GM18499 (cell line): ENCODE results near the gene MPP1.
A peak's percentile ranks its signal among the peaks of the same experiment; 100 is the strongest.
"Not testable (repeated sequence)": the region's sequence is repeated elsewhere in the genome, so short reads cannot be mapped to it uniquely, and the experiment has no call there.

Source experiments
- ATAC-seq: cut with Tn5 transposase; IDR thresholded peaks from one replicate; pipeline ENCODE4 v1.9.1; 2021; ENCODE audit warnings: moderate number of reproducible peaks; ENCODE audit not compliant: insufficient read depth, unreplicated experiment

The MPP1 gene

GRCh38 chrX:154804957-154805695 lies at the start of gene MPP1:
TSS of gene MPP1 (minus strand) at chrX:154805485. CDS start at chrX:154805373, 112 bp downstream.
- ATAC-seq: no peak

GRCh38 chrX:154850957-154851611 lies 45.8 kb upstream of the MPP1 start:
- ATAC-seq: no peak

DNA sequence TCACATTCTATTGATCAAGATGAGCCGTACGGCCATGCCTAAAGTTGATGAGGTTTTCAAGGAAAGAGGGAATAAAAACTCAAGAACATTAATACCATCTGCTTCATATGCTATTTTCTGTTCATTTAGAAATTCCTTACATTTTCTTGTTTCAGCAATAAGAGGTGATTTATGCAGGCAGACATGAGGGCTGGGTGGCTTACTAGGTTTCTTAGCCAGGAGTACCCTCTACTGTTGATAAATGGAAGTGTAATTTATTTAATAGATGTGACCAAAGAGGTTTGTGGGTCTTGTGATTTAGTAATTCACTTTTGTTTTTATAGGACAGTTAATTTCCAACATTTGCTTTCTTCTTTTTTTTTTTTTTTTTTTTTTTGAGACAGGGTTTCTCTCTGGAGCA lies 35.6 kb upstream of the MPP1 start:
- ATAC-seq: no peak

DNA sequence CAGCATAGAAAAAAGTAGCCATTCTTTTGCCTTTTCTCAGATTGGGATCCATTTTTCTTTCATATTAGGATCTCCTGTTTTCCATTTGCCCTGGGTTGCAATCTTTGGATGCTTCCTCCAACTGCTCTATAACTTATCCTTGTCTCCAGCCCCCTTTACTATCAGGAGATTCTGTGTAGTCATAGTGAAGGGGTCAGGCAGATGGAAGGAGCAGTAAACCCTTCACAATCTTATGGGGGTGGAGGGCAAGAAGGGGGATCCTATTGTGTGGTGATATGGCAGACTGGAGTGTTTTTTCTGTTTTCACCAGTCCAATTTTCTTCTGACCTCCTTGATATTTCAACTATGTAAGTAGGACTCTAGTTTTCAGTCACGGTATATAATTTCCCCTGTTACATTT lies 30.9 kb upstream of the MPP1 start:
- no peak for ATAC-seq

DNA sequence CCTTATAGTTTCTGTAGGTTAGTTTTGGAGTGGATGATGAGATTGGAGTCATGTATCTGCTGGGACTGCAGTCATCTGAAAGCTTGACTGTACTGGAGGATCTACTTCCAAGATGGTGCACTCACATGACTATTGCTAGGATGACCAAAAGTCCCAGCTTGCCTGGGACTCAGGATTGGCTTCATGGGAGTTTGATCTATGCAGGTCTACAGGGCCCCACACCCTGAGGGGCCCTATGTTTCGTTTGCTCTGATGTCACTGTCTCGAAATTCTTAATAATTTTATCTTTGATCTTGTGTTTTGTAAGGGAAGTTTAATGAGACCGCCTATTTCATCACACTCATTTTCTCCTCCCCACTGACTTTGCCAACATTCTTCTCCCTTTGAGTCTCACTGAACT lies 29.3 kb upstream of the MPP1 start, which contains the start of gene SMIM9:
Gene SMIM9, minus strand, starts transcription at position 101 of the 400 bp plus-strand sequence. CDS start 3,806 bp downstream, outside the sequence.
- ATAC-seq: no peak

GRCh38 chrX:154833746-154834274 lies 28.5 kb upstream of the MPP1 start:
- ATAC-seq: no peak

GRCh38 chrX:154829926-154830442 lies 24.7 kb upstream of the MPP1 start:
- no peak for ATAC-seq

DNA sequence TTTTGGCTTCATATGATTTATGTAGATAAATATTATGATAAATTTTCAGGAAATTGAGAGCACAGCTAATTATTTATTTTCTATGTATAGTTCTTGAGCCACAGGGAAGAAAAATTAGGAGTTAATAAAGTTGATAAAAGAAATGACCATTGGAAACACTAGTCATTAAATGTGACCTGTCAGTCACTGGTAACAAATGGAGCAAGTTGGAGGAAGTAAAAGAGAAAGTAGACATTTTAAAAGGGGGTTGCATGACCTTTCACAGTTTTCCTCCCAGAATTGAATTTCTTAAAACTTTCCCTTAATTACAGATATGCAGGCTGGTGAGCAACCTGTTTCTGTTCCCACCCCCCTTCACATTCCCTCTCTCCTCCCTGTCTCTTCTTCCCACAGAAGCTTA lies 23.8 kb upstream of the MPP1 start:
- no peak for ATAC-seq

GRCh38 chrX:154828016-154828408 lies 22.7 kb upstream of the MPP1 start:
- no peak for ATAC-seq

GRCh38 chrX:154827194-154828015 lies 22.1 kb upstream of the MPP1 start:
- peak; percentile 79 for ATAC-seq

- not testable (repeated sequence) for ATAC-seq
These were observed 20.3 kb upstream of the MPP1 start for GRCh38 chrX:154825586-154825985.

DNA sequence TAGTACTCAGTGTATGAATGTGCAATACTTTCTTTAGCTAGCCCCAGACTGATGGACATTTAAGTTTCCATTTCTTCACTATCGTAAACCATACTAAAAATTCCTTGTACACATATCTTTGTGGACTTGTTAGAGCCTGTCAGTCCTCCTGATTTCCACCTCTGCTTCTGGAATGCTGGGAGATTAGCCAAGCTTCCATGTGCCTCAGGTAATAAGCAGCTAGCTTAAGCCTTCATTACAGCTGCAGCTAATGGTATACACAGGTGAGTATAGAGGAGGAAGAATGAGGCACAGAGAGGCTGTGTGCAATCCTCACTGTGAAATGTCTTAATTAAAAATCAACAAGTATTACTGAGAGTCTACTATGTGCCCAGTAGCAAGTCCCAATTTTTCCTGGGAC lies 19.4 kb upstream of the MPP1 start:
- ATAC-seq: no peak

- ATAC-seq: no peak
These were observed 16.7 kb upstream of the MPP1 start for GRCh38 chrX:154822029-154822428.

DNA sequence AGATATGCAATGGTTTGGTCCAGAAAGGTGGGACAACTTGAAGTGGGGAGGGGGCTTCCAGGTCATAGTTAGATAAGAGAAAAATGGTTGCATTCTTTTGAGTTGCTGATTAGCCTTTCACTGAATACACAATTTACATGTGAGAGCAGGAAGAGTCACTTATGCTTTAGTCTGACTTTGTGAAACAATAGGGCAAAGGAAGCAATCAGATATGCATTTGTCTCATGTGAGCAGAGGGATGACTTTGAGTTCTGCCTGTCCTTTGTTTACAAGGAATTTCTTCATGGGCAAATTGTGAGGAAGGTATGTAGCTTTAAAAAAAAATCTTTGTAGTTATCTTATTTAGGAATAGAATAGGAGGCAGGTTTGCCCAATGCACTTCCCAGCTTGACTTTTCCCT lies 16.2 kb upstream of the MPP1 start:
- ATAC-seq: no peak

DNA sequence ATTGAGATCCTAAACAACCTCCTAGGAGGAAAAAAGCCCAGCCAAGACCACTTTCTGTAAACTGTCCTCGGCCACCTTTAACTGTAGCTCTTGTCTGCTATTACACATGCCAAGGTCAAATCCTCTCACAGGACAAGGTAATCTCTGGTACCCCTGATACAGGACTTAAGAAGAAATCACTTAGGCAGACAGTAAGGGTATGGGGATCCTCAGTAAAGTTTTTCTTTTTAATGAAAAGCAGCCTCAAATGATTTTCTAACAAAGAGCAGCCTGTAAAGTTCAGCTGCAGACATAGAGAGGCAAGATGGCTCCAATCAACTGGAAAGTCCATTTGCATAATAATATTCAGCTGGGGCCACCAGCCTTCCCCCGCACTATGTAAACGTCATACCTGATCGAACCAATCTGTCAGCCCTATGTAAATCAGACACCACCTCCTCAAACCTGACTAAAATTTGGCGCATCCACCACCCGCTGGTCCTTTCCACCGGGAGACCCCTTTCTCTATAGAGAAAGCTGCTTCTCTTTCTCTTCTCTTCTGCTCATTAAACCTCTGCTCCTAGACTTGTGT lies 14.6 kb upstream of the MPP1 start:
- no peak for ATAC-seq

DNA sequence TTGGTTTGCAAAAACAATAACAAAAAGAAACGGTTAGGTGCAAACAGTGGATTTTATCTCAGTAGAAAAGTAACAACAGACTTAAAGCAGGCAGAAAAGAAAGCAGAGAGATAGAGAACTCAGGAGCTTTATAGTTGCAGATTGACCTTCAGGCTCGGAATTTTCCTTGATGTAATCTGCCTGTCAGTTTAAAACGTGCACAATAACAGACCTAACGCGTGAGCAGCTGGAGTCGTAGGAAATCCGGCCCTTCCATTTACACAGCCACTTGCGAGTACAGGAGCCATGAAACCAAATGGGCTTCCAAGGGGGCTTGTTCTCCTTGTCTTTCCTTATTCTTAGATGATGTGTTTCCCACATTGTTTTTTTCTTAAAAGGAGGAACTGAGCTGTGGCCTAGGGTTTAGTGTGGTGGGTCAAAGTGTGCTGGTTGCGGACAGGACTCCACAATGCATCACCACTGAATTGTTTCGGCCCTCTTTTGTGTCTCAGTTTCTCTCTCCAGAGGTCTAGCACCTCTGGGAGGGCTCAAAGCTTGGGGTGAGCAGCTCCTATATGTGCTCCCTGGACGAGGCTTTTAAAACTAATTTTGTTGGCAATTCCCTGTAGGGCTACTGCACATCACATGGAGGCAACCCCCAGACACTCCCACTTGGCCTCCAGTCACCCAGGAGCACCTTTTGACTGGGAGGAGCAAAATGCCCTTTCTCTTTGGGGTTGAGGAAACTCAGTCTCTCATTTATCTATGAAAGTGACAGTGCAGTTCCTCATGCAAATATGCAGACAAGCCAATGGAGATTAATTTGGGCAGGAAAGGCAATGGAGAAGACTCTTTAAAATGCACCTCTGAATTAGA lies 13.9 kb upstream of the MPP1 start:
- ATAC-seq: no peak

DNA sequence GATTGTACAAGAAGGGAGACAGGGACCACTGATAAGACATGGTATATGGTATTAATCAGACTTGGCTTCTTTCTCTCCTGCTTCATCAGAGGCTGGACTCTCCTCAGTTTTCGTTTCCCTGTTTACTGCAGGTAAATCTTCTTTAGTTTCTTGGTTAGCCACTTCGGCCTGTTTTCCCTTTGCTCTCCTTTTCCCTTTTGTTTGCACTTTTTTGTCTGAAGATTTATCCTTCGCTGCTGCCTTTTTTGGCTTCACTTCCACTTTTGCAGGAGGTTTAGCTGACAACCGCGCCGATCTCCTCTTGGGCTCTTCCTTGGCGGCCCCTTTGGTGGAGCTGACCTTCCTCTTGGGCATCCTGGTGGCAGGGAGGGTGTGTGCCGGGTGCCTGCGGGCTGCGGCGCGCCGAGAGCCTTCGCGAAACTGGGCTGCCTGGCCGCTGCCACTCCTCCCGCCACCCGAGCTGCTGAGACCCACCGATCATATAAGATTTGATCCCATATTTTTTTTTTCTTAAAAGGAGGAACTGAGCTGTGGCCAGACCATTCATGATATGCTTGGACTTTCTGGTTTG lies 11.8 kb upstream of the MPP1 start:
- not testable (repeated sequence) for ATAC-seq

GRCh38 chrX:154816326-154816898 lies 11.1 kb upstream of the MPP1 start:
- not testable (repeated sequence) for ATAC-seq
